Activated CD4-positive, alpha-beta memory T cell treated with anti-CD3 and anti-CD28 coated beads for 36 hours (primary cell): ENCODE data around the gene INTS6L. TPM values are rescaled to one million over a fixed set of nuclear protein-coding genes. Genes with fewer than 3 reads are reported as not detected.

Experiments used
- total RNA-seq, 2 experiments: library from RNA; stranded (reverse); gene quantifications; one replicate each; pipeline ENCODE4 v1.2.3, GENCODE V29; 2021

INTS6L gene
- total RNA-seq, 2 experiments from 2014 or later: 21.2 to 22.7 TPM

Other genes starting within 250 kb of the INTS6L start
- not detected for gene ETDC, start 211.2 kb upstream of the INTS6L start, total RNA-seq
- gene ZNF75D, start 176.6 kb upstream of the INTS6L start, total RNA-seq: 1 to 10 TPM; 4.5 to 5.1 TPM
- 1 to 10 TPM; 1.5 to 2.0 TPM for gene ZNF449, start 175.9 kb upstream of the INTS6L start, total RNA-seq
- under 1 TPM; 0.24 to 0.31 TPM for gene SMIM10L2A, start 98.7 kb upstream of the INTS6L start, total RNA-seq
- gene CT45A1, start 193.0 kb downstream of the INTS6L start, total RNA-seq: not detected
- gene CT45A3, start 247.5 kb downstream of the INTS6L start, total RNA-seq: not detected